Activated CD4-positive, alpha-beta T cell treated with anti-CD3 and anti-CD28 coated beads, Interleukin-2, amount 50 U/mL, for 1 hour (primary cell): ENCODE measurements around the gene SIT1.
A peak's percentile ranks its signal among the peaks of the same experiment; 100 is the strongest.
"Not testable (repeated sequence)": the region's sequence is repeated elsewhere in the genome, so short reads cannot be mapped to it uniquely, and the experiment has no call there.

Experiments used
- DNase-seq: peaks from one replicate; pipeline ENCODE4 v3.0.0-alpha.2; 2020

The SIT1 gene

DNA sequence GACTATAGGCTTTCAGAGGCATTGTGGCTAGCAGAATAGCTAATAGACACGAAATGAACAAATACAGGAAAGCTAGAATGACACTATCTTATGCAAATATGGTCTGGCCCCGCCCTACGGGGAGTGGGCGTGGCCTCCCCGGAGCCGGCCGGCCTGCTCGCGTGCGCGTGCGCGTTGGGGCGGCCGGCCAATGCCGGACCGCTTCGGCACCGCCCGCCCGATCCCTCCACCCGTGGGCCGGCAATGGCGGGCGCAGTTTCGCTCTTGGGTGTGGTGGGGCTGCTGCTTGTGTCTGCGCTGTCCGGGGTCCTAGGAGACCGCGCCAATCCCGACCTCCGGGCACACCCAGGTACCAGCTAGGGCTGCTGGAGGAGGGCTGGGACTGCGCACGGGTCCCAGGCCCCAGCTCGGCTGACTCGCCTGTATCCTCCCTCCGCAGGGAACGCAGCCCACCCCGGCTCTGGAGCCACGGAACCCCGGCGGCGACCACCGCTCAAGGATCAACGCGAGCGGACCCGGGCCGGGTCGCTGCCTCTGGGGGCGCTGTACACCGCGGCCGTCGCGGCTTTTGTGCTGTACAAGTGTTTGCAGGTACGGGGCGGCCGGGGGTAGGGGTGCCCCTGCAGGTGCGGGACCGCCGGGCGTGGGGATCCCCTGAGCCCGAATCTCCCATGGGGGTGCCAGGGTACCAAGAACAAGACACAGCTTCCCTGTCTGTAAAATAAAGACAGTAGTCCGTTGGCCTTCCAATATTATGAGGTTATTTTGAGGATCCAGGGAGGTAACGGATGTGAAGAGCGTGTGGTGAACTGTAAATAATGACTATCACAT, 7.6 kb upstream of the SIT1 start, which contains the start of gene CCDC107:
Gene CCDC107, plus strand, starts transcription at position 156 of the 831 bp plus-strand sequence. Its CDS starts 88 bp downstream, at position 244.
- peak; percentile 81 for DNase-seq

DNA sequence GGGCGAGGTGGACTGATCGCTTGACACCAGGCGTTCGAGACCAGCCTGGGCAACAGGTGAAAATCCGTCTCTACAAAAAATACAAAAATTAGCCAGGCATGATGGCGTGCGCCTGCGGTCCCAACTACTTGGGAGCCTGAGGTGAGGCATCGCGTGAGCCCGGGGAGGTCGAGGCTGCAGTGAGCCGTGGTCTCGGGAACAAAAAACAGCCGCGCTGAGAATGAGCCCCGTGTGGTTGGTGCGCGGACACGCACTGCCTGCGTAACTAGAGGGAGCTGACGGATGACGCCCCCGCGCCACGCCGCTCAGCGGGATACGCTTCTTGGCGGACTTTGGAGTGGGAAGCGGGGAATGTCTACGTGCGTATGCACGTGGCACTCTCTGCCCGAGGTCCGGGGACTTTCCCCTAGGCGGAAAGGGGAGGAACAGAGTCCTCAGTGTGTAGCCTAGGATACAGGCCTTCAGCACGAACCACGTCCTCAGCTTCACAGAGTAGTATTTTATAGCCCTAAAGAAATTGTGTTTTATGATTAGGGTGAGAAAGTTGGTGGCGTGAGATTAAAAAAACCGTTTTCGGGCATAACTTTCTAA, 6.9 kb upstream of the SIT1 start, which contains the start of gene RMRP:
Gene RMRP, minus strand, starts transcription at position 474 of the 591 bp plus-strand sequence.
- peak; percentile 76 for DNase-seq

DNA sequence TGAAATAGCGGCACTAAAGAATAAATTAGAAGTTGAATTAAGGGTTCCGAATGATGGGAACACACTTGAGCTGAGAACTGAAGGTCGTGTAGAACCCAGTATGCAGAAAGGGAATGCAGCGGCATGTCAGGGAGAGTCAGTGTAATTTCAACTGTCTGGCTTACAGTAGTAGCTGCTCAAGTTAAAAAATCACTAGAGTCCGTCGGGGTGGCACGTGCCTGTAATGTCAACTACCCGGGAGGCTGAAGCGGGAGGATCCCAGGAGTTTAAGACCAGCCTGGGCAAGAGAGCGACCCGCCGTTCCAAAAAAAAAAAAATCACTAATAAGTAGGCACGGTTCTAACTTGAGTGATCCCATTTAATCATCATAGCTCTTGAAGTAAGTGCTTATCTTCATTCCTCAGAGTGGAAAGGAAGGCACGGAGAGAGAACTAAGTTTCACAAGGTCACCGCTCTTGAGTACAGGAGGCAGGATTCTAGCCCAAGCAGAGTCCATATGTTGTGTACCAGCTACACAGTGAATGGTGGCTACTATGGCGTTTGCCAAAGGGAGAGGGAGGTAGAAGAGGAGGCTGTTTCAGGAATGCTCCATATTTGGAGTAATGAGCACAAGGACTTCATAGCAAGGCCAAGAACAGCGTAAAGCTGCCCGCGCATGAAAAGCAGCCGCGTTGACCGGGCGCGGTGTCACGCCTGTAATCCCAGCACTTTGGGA, 6.3 kb upstream of the SIT1 start:
- no peak for DNase-seq

DNA sequence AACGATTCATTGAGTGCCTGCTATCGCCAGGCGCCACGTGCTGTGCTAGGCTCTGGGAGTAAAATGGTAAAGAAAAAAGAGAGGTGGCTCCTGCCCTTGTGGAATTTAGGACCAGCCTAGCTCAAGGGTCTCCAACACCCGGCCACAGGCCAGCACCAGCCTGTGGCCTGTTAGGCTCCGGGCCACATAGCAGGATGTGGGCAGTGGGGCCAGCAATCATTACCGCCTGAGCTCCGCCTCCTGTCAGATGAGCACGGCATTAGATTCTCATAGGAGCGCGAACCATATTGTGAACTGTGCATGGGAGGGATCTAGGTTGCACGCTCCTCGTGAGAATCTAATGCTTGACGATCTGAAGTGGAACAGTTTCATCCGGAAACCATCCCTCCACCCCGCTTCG, 5.6 kb upstream of the SIT1 start:
- DNase-seq: no peak

DNA sequence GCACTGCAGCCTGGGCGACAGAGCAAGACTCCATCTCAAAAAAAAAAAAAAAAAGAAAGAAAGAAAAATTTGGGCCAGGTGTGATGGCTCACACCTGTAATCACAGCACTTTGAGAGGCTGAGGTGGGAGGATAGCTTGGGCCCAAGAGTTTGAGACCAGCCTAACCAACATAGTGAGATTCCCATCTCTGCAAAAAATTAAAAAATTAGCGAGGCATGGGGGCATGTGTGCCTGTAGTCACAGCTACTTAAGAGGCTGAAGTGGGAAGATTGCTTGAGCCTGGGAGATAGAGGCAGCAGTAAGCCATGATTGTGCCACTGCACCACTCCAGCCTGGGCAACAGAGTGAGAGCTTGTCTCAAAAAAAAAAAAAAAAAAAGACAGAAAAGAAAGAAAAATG, 2.9 kb upstream of the SIT1 start:
- DNase-seq: no peak

DNA sequence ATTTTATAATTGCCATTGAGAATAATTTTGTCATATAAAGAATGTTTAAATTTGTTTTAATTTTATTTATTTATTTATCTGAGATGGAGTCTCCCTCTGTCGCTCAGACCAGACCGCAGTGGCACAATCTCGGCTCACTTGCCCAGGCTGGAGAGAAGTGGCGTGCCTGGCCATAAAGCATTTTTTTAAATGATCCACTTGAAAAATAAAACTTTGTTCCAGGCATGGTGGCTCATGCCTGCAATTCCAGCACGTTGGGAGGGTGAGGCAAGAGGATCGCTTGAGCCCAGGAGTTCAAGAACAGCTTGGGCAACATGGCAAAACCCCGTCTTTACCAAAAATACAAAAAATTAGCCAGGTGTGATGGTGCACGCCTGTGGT, 2.1 kb upstream of the SIT1 start:
- DNase-seq: no peak

DNA sequence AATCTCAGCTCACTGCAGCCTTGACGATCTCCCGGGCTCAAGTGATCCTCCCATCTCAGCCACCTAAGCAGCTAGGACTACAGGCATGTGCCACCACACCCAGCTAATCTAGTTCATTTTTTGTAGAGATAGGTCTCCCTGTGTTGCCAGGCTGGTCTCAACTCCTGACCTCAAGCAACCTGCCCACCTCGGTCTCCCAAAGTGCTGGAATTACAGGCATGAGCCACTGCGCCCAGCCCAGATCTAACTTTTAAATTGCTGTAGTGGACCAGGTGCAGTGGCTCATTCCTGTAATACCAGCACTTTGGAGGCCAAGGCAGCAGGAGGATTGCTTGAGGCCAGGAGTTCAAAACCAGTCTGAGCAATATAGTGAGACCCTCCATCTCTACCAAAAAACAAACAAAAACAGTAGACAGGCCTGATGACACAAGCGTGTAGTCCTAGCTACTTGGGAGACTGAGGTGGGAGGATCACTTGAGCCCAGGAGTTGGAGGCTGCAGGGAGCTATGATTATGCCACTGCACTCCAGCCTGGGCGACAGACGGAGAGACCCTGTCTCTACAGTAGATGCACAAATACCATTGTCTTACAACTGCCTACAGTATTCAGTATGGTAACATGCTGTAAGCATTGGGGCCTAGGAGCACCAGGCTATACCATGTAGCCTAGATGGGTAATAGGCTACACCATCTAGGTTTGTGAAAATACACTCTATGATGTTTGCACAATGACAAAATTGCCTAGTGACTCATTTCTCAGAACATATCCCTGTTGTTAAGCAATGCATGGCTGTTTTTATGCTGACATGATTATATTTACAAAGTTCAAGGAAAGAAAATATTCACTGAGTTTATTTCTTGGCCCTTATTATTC, 1.5 kb upstream of the SIT1 start:
- no peak for DNase-seq

DNA sequence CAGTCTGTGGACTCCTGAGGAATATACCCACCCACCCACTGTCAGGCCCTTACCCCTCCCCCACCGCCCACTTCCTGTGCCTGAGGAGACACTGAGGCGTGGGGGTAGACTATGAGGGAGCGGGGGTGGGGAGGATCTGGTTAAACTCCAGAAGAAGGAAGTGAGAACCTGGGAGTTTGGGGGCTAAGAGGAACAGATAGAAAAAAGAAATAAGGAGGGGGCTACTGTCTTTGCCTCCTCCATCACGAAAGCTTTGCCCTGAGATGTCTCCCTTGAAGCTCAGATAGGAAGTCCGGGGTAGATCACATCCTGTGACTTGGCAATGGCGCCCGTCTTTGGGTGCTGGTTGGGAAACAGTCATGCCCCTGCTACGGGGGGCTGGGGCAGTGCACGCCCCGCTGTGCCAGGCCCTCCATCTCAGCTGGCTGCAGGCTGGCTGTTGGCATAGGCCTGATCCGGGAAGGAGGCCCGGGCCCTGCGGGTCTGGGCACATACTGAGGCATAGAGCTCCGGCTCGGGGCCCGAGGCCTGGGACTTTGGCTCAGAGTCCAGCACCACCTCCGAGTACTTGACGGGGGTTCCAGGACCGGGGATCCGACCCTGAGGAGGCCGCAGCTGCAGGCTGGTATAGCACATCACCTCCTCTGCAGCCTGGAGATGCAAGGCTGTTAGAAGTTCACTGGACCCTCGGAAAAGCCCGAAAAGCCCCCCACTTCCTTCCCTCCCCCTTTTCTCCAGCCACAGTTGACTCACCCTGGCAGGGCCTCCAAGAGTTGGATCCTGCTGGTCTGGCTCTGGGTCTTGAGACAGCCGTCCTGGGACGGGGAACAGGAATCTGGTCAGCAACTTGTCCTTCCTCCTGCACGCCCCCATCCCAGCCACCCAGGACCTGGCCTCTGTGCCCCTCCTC, 1.0 kb downstream of the SIT1 start:
- peak; percentile 35 for DNase-seq

DNA sequence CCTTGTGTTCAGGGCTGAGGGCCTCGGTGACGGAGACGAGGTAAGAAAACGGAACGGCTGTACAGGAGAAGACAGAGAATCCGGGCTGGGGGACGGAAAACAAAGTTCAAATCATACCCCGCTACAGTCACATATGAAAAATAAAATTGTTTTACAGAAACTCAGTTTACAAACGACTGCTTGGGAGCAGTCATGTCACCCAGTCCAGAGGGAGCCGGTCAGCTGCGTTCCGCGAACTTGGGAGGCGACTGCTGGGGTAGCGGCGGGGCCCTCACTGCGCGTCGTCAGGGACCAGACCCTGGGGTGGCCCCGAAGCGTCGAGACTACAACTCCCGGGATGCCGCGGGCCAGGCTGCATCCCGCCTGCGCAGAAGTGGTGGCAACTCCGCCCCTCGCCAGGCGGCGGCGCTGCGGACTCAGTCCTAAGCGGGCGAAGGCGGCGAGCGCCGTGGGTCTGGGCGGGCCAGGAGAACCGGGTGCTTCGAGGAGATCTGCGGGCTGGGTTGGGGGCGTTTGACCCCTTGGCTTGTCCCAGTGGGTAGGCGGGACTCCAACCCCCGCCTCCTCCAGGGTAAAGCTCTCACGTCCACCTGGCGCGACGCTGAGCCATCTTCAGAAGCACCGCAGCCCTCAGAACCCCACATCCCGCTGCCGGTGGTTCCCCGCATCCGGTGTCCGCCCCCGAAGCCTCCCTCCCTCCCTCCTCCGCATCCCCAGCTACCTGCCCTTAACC, 4.0 kb downstream of the SIT1 start:
- DNase-seq: peak; percentile 90

DNA sequence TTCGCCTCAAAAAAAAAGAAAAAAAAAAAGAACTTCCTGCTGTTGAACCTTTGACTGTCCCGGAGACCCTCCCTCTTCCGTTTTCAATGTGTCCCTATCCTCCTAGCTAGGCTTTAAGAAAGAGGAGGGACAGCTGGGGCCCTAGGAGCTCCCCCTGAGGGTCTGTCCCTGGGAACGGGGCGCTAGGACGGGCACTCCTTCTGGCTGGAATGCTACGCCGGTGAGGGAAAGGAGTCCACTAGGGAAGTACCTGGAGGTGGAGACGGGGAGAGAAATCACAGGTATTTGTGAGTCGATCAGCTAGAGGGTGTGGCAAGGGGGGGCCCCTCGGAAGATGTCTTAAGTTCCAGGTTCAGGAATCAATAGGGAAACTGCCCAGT, 4.6 kb downstream of the SIT1 start:
- DNase-seq: no peak

DNA sequence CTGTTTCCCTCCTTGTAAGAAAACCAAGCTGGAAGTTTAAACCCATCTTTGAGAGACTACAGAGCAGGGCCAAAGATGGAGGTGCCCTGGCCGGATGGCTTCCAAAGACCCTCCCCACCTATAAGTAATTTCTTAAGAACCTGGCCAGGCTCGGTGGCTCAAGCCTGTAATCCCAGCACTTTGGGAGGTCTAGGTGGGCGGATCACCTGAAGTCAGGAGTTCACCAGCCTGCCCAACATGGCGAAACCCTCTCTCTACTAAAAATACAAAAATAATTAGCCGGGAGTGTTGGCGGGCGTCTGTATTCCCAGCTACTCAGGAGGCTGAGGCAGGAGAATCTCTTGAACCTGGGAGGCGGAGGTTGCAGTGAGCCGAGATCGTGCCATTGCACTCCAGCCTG, 5.0 kb downstream of the SIT1 start:
- not testable (repeated sequence) for DNase-seq

DNA sequence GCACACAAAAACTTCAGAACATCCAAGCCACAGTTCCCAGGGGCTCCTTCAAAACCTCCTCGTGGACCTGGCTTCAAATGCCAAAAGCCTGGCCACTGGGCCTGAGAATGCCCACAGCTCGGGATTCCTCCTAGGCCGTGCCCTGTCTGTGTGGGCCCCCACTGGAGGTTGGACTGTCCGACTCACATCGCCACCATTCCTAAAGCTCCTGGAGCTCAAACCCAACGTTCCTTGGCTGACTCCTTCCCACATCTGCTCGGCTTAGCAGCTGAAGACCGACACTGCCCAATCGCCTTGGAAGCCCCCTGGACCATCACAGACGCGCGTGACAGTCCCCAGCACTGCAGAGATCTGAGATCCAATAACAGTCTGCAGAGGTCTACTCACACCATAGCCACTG, 7.7 kb downstream of the SIT1 start:
- no peak for DNase-seq

DNA sequence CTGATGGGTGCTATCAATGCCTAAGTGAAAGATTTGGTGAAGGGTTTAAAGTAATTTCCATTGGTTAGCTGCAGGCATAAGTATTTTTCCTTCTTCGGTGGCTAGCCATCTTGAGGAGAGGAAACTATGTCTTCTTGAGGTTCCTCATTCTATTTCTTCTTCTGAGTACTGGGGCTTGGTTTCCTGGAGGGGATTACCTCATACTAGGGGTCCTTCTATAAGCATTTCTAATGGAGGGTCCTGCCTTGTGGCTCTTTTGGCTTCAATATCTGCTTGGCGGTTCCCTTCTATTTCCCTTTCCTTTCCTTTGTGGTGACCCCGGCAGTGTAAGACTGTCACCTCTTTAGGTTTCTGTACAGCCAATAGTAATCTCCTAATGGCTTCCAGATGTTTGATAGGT, 9.3 kb downstream of the SIT1 start:
- not testable (repeated sequence) for DNase-seq

DNA sequence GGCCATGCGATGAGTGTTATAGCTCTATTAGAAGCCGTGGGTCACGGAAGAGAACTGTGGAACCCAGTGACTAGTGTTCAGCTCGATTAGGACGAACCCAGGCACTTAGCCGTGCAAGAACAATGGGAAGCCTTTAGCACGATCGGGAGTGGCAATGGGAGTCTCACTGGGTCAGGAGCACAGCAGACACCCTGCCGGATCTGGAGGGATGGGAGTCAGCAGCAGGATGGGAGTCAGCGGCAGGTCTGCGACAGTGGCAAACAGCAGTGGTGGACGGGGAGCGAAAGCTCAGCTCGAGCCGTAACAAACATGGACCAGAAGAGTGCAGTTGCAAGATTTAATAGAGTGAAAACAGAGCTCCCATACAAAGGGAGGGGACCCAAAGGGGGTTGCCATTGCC, 10.3 kb downstream of the SIT1 start:
- DNase-seq: not testable (repeated sequence)

DNA sequence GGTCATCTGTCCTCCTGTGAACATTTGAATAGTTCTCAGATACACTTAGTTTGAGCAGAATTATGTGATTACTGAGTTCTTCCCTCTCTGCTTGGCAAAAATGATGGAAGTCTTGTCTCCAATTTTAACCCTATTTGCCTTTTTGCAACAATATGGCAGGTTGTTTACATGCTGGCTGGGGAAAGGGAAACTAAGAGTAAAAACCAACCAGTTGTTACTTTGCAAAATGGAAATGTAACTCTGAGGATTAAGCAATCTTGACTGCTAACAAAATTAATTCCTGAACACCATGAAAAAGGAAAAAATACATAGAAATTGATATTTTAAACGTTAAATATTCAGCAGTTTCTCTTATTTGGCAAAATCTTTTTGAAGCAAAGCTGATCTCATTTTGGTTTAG, 11.1 kb downstream of the SIT1 start:
- no peak for DNase-seq

DNA sequence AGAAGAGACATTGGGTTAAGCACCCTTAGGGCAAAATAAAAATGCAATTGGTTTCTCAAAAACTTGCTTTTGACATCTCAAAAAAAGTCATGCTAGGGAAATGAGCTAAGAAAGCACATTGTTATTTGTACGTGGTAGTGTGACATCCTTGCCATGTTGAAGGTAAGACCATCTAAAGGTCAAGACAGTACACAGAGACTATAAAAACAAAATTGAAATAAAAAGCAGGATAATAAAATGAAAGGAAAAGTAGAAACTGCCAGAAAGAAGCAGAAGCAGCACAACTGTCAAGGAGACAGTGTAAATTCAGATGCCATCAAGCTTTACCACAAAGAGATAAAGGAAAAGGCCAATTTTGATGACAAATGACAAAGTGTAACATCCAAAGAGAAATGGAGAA, 11.5 kb downstream of the SIT1 start:
- not testable (repeated sequence) for DNase-seq

DNA sequence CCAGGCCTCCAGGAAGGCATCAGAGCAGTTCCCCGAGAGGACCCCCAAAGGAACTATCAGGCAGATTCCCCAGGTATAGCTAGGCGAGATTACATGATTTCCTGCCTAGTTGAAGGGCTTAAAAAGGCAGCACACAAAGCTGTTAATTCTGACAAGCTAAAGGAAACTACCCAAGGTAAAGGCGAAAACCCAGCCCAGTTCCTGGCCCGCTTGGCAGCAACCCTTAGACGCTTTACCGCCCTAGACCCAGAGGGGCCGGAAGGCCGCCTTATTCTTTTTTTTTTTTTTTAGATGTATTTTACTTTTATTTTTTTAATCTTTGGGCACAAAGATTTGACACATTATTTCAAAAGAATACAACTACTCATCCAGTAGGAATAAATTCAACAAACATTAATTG, 12.0 kb downstream of the SIT1 start:
- not testable (repeated sequence) for DNase-seq

DNA sequence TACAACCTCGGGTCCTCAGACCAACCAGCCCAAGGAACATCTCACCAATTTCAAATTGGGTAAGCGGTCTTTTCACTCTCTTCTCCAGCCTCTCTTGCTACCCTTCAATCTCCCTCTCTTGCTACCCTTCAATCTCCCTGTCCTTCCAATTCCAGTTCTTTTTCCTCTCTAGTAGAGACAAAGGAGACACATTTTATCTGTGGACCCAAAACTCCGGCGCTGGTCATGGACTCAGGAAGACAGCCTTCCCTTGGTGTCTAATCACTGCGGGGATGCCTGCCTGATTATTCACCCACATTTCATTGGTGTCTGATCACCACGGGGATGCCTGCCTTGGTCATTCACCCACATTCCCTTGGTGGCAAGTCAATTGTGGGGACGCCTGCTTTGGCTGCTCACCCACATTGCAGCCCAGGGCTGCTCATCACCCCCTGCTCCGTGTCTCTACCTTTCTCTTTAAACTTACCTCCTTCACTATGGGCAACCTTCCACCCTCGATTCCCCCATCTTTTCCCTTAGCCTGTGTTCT, 13.2 kb downstream of the SIT1 start:
- not testable (repeated sequence) for DNase-seq

DNA sequence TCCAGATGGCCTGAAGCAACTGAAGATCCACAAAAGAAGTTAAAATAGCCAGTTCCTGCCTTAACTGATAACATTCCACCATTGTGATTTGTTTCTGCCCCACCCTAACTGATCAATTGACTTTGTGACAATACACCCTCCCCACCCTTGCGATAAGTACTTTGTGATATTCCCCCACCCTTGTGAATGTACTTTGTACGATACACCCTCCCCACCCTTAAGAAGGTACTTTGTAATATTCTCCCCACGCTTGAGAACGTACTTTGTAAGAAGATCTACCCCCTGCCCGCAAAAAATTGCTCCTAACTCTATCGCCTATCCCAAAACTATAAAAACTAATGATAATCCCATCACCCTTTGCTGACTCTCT, 13.9 kb downstream of the SIT1 start:
- not testable (repeated sequence) for DNase-seq

DNA sequence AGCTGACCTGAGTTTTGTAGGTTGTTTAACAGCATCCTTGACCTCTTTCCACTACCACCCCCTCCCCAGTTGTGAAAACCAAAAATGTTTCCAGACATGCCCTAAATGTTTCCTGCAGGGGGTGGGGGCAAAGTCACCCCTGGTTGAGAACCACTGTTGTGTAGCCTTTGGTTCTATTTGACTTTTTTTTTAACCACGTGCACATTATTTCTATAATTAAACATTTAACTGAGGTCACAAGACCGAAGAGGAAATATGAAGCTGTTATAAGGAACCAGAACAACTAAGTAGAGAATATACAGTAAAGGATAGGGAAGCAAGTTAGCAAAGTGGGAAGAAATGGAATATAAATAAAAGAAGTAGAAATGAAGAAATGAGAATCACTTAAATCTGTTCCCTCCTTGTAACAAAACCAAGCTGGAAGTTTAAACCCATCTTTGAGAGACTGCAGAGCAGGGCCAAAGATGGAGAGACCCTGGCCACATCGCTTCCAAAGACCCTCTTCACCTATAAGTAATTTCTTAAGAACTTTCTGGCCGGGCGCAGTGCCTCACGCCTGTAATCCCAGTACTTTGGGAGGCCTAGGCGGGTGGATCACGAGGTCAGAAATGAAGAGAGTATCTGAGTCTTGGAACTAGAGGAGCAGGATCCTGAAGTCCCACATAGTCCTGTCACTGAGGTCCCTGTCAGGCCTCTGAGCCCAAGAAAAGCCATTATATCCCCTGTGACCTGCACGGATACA, 14.4 kb downstream of the SIT1 start:
- no peak for DNase-seq
